Erythroblast (primary cell): Measurements from ENCODE around the gene CASQ2.

Experiments
- DNase-seq, 2 experiments: peaks; one replicate each; lab custom pipeline; 2025; lab: John Stamatoyannopoulos, UW
- GATA1 ChIP-seq: IDR thresholded peaks from 2 replicates; pipeline ENCODE4 v1.6.1; 2011; ENCODE audit warnings: low read depth, mild to moderate bottlenecking, control low read depth, low read length, moderate library complexity
- POLR2A ChIP-seq: IDR thresholded peaks from 2 replicates; pipeline ENCODE4 v1.6.1; 2011; ENCODE audit warnings: mild to moderate bottlenecking, low read length

Gene CASQ2

DNA sequence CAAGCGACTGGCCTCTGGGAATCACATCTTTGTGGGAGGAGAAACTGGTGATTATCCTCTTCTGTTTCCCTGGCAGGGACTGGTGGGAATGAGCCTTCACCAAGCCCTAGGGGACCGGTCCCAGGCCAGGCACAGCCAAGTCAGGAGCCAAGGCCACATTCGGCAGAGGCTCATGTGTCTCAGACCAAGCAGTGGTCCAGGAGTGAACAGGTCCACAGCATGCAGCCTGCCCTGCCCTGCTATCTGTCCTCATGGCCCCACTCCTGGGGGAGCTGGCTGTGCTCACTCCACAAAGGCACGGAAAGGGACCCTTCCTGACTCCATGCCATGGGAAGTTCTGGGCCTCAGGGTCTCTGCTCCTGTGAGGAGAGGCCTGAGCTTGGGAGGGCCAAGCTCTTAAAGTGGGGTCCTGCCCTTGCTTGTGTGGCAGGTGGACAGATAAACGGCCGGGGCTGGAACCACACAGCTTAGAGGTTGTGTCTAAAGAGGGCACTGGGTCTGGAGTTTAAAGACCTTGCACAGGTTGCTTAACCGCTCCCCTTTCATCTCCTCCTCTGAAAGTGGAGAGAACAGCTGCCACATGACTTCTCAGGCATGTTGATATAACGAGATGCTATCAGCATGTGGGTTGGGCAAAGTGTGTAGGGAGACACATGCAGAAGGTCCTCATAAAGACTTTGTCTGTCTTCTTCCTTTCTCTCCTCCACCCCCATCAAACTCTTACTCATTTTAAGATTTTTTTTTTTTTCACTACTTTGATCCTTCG, 57.5 kb downstream of the CASQ2 start:
- peak in 1 of 2 experiments; percentile 22 for DNase-seq
- TF ChIP-seq POLR2A: no peak
- no peak for TF ChIP-seq GATA1

DNA sequence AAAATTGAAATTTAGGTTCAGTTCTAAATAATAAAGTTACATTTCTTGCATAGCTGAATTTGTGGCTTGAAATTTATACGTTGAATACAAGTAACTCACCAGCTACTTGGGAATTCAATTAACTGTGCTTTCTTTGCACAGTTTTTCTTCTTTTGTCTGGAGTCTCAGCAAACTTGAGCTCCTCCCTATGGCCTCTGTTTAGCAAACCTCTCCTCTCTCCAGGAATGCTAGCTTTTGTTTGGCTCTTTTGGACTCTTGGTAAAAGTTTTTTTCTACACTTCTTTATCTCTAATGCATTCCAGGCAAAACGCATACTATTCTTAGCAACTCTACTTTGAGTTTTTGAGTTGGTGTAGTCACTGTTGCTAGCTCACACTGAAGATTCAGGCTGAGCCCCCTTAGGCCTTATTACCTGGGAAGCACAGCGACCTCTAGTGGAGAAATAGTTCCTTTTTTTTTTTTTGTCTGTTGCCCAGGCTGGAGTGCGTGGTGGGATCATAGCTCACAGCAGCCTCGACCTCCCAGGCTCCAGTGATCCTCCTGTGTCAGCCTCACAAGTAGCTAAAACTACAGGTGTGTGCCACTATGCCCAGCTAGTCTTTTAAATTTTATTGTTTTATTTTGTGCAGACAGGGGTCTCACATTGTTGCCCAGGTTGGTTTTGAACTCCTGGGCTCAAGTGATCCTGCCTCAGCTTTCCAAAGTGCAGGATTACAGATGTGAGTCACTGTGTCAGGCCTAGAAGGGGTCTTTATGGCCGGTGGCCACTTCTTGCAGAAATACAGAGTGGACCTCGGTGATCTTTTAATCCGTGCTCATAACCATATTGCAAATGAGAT, 61.7 kb downstream of the CASQ2 start:
- peak; percentile 52 to 69 for DNase-seq
- TF ChIP-seq GATA1 (no peak), POLR2A (no peak)

DNA sequence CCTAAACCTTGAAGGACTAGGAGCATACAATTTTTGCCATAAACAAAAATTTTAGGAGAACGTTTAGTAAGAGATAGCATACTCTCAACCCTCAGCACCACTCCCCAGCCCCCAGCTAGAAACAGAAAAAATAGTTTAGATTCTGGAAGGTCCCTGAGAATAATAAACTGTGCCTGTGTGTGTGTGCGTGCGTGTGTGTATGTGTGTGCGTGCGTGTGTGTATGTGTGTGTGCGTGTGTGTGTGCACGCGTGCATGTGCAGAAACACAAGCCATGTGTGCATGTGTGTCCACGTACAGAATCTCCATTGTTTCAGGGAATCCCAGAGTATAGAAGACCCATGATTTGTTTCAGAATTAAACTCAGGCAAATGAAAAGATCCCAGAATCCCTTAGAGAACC, 62.6 kb downstream of the CASQ2 start:
- DNase-seq: no peak
- TF ChIP-seq GATA1 (no peak), POLR2A (no peak)

DNA sequence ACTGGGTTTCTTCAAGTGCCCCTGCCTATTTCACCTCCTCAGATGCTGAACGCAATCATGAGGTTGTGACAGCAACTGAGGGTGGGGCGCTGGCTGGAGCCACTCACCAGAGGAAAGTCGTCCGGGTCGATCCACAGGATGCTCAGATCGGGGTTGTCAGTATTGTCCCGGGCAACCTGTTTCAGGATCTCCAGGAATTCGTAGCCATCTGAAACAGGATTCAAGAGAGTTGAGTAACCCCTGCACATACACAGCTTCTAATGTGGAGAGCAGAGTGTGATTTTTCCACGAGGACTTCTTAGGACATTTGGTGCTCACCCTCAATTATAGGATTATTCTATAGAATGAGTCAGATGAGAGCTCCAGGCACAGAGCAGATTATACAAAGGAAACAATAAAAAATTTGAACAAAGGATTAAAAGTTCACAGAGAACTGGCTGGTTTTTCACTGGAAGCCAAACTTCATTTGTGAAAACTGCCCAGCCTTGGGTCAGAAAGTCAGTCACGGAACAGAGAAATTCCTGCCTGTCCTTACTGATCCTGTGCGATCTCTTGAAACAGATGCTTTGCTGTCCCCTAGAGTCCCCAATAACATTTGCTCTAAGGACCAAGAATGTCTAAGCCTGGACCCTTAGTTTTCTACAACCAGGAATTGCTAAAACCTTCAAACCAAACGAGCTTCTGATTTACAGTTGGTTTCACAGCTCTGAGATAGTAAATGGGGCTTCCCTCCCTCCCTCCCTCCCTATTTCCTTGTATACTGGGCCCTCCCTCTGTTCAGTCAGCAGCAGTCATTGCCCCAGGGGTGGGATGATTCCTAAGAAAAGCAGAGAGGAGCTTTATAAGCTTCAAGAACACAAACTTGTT, 63.2 kb downstream of the CASQ2 start:
- TF ChIP-seq POLR2A: no peak
- no peak for TF ChIP-seq GATA1
- DNase-seq: no peak

DNA sequence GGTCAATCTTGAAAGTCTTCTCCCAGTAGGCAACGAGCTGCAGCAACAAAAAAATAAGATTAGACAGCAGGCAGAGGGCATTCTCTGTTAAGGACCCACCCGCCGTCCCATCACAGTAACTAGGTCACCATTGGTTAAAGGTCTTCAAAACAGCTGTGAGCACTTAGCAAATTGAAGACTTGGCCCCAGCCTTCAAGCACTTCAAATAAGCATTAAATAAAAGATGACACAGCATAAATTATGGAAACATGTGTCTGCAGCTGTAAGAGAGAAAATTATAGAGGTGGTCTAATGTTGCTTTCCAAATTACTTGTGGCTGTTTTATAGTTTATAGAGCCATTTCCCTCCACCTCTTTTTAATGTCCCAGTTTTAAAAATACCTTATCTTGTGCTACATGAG, 65.6 kb downstream of the CASQ2 start:
- DNase-seq: no peak
- TF ChIP-seq GATA1: no peak
- no peak for TF ChIP-seq POLR2A

DNA sequence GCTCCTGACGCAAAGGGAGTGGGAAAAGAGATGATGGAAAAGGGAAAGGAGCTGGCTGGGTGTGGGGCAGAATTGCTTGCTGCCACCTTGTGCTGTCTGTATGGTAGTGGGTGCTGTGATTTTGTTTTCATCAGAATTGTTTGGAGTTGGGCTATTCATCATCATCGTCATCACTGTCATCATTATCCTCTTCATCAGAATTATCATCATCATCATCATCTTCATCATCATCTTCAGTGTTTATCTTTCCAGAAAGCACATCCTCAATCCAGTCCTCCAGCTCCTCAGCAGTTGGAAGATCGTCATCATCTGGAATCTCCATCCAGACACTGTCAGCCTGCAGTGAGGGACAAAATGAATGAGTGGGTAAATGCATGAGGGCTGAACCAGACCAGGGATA, 67.4 kb downstream of the CASQ2 start:
- no peak for TF ChIP-seq GATA1

DNA sequence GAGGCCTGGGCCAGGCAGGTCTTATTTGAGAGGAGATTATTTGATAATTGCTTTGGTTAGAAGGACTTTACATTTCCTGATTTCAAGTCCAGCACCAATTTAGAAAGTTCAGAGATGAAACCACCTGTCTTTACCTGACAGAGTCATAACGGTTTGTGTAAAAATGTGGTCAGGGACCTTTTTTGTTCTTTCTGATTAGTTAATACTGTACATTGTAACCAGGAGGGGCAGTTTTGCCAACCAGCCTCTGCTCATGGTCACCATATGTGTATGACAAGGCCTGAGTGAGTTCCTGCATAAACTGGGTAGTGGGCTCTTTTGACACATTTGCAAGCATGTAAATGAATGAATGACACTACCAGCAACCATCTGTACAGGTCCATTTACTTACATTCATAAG, 70.9 kb downstream of the CASQ2 start:
- TF ChIP-seq POLR2A (no peak), GATA1 (no peak)
- DNase-seq: no peak

More for the DNA sequence above, 67.4 kb downstream of the CASQ2 start:
- no peak for DNase-seq

DNA sequence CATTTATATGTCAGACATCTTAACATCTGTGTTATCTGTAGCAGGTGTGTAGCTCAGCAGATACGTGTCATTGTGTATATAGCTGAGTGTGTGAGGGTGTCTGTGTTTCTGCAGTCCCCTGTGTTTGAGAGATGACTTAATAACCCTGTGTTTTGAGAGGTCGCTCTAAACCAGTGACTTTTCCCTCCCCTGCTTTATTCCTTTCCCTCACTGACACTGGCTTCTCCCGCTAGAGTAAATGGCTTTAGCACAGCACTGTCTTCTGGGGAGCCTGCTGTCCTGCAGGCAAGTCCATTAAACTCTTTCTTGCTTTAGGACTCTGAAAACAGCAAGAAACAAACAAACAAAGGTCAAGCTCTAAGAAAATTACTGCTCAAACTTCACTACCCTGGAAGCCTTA, 73.7 kb downstream of the CASQ2 start:
- no peak for DNase-seq
- no peak for TF ChIP-seq POLR2A
- no peak for TF ChIP-seq GATA1

DNA sequence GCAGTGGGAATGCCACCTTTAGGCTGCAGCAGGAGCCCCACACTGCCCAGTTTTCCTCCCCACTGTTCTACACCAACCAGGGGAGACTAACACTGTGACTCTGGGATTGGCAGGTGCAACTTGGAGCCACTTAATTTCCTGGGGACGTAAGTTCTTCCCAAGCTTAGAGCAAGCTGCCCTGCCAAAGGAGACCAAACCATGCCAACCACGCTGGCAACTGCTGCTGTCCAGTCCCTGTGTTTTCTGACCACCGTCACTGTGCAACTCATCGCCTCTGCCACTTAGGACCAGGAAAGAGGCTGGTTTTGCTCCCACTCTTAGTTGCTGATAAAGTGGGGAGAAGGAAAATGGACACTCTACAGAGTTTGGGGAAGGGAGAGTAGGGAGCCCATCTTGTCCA, 76.3 kb downstream of the CASQ2 start:
- TF ChIP-seq GATA1 (no peak), POLR2A (no peak)
- DNase-seq: no peak

DNA sequence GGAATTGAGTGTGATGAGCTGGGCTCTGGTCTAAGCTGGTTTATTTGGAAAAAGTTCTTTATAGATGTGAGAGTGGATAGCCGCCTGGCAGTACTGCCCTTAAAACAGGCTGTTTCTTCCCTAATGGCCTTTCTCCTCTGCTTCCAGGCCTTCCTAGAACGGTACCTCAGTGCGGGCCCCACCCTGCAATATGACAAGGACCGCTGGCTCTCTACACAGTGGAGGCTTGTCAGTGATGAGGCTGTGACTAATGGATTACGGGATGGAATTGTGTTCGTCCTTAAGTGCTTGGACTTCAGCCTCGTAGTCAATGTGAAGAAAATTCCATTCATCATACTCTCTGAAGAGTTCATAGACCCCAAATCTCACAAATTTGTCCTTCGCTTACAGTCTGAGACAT, 77.5 kb downstream of the CASQ2 start:
- TF ChIP-seq POLR2A (no peak), GATA1 (no peak)
- DNase-seq: no peak

DNA sequence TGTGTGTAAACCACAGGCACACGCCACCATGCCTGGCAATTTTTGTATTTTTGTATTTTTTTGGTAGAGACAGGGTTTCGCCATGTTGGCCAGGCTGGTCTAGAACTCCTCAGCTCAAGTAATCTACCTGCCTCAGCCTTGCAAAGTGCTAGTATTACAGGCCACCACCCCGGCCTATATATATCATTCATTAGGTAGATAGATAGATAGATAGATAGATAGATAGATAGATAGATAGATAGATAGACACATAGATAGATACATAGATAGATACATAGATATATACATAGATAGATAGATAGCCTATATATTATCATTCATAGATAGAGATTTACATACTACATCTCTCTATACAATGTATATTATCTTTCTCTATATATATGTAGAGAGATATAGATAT, 80.8 kb downstream of the CASQ2 start:
- no peak for TF ChIP-seq POLR2A
- no peak for TF ChIP-seq GATA1
- DNase-seq: no peak

DNA sequence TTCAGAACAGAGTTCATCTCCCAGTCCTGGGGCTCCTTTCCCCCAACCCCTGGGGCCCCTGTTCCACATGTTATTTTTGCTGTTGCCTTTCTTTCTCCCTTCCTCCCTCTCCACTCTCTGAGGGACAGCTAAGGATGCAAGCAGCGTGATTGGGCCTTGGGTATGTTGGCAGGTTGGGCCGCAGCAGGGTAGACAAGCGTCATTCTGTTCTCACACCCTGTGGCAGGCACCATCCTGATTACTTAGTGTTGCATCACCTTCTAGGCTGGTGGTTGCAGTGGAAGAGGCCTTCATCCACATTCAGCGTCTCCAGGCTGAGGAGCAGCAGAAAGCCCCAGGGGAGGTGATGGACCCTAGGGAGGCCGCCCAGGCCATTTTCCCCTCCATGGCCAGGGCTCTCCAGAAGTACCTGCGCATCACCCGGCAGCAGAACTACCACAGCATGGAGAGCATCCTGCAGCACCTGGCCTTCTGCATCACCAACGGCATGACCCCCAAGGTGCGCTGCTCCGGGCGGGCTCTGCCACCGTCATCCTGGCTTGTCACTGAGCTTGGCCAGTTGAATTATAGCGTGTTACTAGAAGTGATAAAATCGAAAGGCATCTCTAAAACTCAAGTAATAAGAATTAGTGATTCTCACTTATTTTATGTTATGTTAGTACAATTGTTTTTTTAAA, 83.3 kb downstream of the CASQ2 start:
- TF ChIP-seq GATA1 (no peak), POLR2A (no peak)
- DNase-seq: peak; percentile 56 to 77

DNA sequence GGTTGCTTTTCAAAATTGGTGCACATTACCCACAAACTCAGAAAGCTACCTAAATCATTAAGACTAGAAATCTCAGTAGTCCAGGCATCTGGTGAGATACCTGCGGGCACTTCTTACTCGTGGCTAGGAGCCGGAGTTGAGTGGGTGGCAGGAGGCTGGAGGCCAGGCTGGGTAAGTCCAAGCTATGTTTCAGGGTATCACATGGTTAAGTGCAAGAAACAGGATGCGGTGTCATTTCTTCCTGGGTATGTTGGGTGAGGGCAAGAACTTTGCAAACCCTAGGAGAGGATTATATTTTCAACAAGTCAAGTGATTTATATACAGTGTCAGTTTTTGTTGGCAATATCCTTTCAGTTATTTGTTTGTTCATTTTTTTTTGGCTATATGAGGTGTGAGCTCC, 85.7 kb downstream of the CASQ2 start:
- no peak for TF ChIP-seq GATA1
- no peak for TF ChIP-seq POLR2A
- DNase-seq: no peak

DNA sequence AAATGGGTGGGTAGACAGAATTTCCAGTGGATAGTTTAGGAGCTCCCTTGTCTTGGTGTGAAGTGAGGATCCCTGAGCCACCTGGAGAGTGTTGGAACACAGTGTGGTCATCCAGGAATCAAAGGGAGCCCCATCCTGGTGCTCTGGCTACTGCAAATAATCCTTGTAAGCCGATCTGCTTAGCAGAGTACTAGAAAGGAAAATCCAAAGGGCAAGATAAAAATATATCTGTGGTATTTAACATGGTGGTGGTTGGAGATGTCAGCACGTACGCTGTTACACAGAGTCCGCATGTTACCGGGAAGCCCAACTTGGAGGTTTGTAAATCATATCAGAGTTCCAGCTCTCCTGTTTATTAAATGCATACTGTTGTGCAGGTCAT, 87.8 kb downstream of the CASQ2 start:
- DNase-seq: no peak
- TF ChIP-seq POLR2A: no peak
- no peak for TF ChIP-seq GATA1
